ENCODE measurements around the gene ZNF365.

- TF ChIP-seq CTCF (IDR thresholded peaks at IDR 0.05) = no peak
- TF ChIP-seq EZH2phosphoT487 (IDR thresholded peaks at IDR 0.05) = no peak
- no peak for TF ChIP-seq EZH2 (IDR thresholded peaks at IDR 0.05)
Measured at GRCh38 chr10:62373639-62373994, 552 bp upstream of the ZNF365 start.
